ENCODE data around the gene WDR7. TPM values are rescaled to one million over a fixed set of nuclear protein-coding genes. Genes with fewer than 3 reads are reported as not detected.

The WDR7 gene
- total and polyA plus RNA-seq, 10 of the 15 experiments (the other 5 are each of a cell fraction or from before 2014, with no cell fraction given), result 2.8 to 16.5 (median 11.7) TPM

DNA sequence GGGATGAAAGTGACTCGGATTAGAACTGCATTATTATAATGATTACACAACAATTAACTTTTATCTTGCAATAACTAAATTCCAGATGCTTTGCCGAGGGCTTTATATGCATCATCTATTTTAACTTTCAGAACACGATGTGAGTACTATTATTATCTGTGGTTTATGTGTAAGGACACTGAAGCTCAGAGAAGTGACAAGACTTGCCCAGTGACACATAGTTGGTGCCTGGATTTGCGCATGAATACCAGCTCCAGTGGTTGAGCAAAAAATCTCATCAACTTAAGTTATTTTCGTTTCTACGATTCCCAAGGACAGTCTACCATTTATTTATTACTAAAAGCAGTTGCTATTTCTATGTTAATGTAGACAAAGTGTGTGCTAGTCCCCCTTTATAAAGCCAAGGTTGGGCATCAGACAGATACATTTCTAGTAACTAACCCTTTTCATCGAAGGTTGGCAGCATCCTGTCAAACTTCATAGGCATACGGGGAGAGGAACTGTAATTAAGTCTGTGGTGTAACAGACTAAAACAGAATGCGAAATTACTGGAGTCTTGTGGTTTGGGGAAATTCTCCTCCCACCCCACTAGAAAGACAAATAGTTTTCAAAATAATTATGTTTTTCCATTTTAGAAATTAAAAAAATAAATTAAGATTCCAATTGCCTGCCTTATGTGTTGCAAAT, 422.5 kb downstream of the WDR7 start:
- Histone ChIP-seq H3K9ac (ENCODE audit: control insufficient read depth, insufficient read depth, low read length) (no peak overlapping the region), H3K79me2 (ENCODE audit: control insufficient read depth, insufficient read depth, low read length) (no peaks in the 10 kb centered on the region), H3K4me3 (no peak overlapping the region), H3K27ac (ENCODE audit: control insufficient read depth, insufficient read depth) (no peak overlapping the region), H3K9me3 (replicated peaks; ENCODE audit: control insufficient read depth, insufficient read depth, low read length) (no peaks in the 10 kb centered on the region; the same call in 2 of the 3 replicates), H3K4me1 (ENCODE audit: control insufficient read depth, insufficient read depth, low read length) (peaks cover 21% of the 10 kb centered on the region), H3K36me3 (ENCODE audit: control insufficient read depth in 2 of 2, insufficient read depth in 2 of 2, low read length in 1 of 2) (no peaks in the 10 kb centered on the region), H3K4me2 (ENCODE audit: control insufficient read depth, insufficient read depth) (no peak overlapping the region; the same call in 1 of the 2 replicates), H2AFZ (ENCODE audit: control insufficient read depth, low read depth, low read length) (no peak overlapping the region), H3K27me3 (replicated peaks in 1 of 2; ENCODE audit: control insufficient read depth in 2 of 2, insufficient read depth in 2 of 2, low read length in 1 of 2) (no peaks in the 10 kb centered on the region; a peak in 1 of 4 replicates), H4K20me1 (ENCODE audit: control insufficient read depth, insufficient read depth) (no peaks in the 10 kb centered on the region)
- FAIRE-seq (no peak), DNase-seq (ENCODE audit: low read depth, low spot score) (no peak), ATAC-seq (no peak)
- 21% methylated on average over 9 of the region's 9 CpGs for WGBS (ENCODE audit: insufficient coverage, insufficient replicate concordance, low lambda C conversion rate, missing lambda C conversion rate)
- BruUV-seq (replicated peaks), result no TSS peak
- in situ Hi-C loops (cut with MboI), result no loop called here
- CTCF ChIA-PET, result interaction anchor here (0.5 to 0.8 kb wide), 4 partner anchors 84 to 426 kb away, joined by 3 read pairs; no protein-coding TSS in a partner anchor
- RAD21 ChIA-PET (ENCODE audit: unreplicated experiment), result interaction anchor here (0.6 to 1.6 kb wide), 3 partner anchors 14 to 204 kb away, joined by 3 to 4 read pairs (median 3); no protein-coding TSS in a partner anchor
- SMC1A ChIA-PET (ENCODE audit: uncharacterized antibody, unreplicated experiment), result interaction anchor here (1.2 to 1.8 kb wide), 3 partner anchors 15 to 204 kb away, joined by 3 to 5 read pairs (median 4); no protein-coding TSS in a partner anchor
- intact Hi-C loops (cut with micrococcal nuclease; ENCODE audit: unreplicated experiment), result no loop called here
- POLR2A ChIA-PET, result no interaction called here
- peak in 1 of 2 experiments; percentile 26; a peak in 1 of 4 replicates for TF ChIP-seq IKZF2 (IDR thresholded peaks at IDR 0.05)
- TF ChIP-seq EP300 (IDR thresholded peaks at IDR 0.05; ENCODE audit: borderline replicate concordance in 1 of 2, control insufficient read depth in 1 of 2, low read depth in 2 of 2, low read length in 2 of 2), result no peak
- 0 out of 2 replicates have a peak, but pooled peaks have one; percentile 30 for TF ChIP-seq RUNX3 (IDR thresholded peaks at IDR 0.05; ENCODE audit: low read length)
- TF ChIP-seq, protein P1, sequence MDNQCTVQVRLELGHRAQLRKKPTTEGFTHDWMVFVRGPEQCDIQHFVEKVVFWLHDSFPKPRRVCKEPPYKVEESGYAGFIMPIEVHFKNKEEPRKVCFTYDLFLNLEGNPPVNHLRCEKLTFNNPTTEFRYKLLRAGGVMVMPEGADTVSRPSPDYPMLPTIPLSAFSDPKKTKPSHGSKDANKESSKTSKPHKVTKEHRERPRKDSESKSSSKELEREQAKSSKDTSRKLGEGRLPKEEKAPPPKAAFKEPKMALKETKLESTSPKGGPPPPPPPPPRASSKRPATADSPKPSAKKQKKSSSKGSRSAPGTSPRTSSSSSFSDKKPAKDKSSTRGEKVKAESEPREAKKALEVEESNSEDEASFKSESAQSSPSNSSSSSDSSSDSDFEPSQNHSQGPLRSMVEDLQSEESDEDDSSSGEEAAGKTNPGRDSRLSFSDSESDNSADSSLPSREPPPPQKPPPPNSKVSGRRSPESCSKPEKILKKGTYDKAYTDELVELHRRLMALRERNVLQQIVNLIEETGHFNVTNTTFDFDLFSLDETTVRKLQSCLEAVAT (IDR thresholded peaks at IDR 0.05), result no peak
